ENCODE measurements around the gene ANKRD37. TPM values are rescaled to one million over a fixed set of nuclear protein-coding genes. Genes with fewer than 3 reads are reported as not detected.

ANKRD37 gene
- total and polyA plus RNA-seq, 9 of the 15 experiments (the other 6 are each of a cell fraction or from before 2014, with no cell fraction given) = 1.3 to 53.7 (median 3.6) TPM

DNA sequence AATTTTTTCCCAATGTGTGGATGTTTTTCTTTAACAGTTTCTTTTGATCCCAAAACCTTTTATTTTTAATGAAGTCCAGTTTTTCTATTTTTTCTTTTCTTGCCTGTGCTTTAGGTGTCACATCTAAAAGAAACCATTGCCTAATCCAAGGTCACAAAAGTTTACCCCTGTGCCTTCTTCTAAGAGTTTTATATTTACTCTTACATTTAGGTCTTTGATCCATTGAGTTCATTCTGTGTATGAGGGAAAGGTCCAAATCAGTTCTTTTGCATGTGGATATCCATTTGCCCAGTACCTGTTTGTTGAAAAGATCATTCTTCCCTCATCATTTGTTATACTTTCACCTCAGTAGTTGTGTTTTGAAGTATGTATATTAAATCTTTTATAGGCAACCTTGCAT is 13.9 kb upstream of the ANKRD37 start:
- in situ Hi-C loops (cut with MboI) (no loop called here), intact Hi-C loops (cut with micrococcal nuclease) (no loop called here)
- no peak overlapping the region for H3K4me2 ChIP-seq (ENCODE audit: insufficient read depth, low read length)
- H3K27me3 ChIP-seq (ENCODE audit: control insufficient read depth in 2 of 2, insufficient read depth in 2 of 2, low read length in 2 of 2) = no peaks in the 10 kb centered on the region
- FAIRE-seq (no peak), ATAC-seq (no peak), DNase-seq (ENCODE audit: extremely low read depth in 1 of 4, low spot score in 3 of 4) (no peak)
- no peak overlapping the region for H2AFZ ChIP-seq (ENCODE audit: low read depth, low read length)
- H3K9ac ChIP-seq (ENCODE audit: insufficient read depth in 1 of 2, low read depth in 2 of 2, low read length in 2 of 2) = no peak overlapping the region
- no peaks in the 10 kb centered on the region for H3K79me2 ChIP-seq (ENCODE audit: control insufficient read depth, insufficient read depth, low read length)
- H3K27ac ChIP-seq (ENCODE audit: extremely low read depth, low read depth, low read length) = no peak overlapping the region
- H4K20me1 ChIP-seq (replicated peaks; ENCODE audit: control insufficient read depth, insufficient read depth, low read length) = no peaks in the 10 kb centered on the region
- BruUV-seq (replicated peaks) = no TSS peak
- H3K36me3 ChIP-seq (ENCODE audit: control insufficient read depth, insufficient read depth, low read length) = no peaks in the 10 kb centered on the region
- H3K4me3 ChIP-seq = no peak overlapping the region
- POLR2A ChIA-PET = interaction anchor here (0.6 kb wide), 1 partner anchor 59 kb away, joined by 3 read pairs; no protein-coding TSS in a partner anchor
- CTCF ChIA-PET (ENCODE audit: low intra/inter-chr PET ratio) = no interaction called here
- H3K4me1 ChIP-seq (replicated peaks in 1 of 2; ENCODE audit: control insufficient read depth in 2 of 2, insufficient read depth in 2 of 2, low read length in 2 of 2) = peaks cover 10 to 16% of the 10 kb centered on the region in 2 experiments; a peak in 3 of 5 replicates
- H3K9me1 ChIP-seq (ENCODE audit: control insufficient read depth, insufficient read depth, low read length) = no peaks in the 10 kb centered on the region
- no peaks in the 10 kb centered on the region for H3K9me3 ChIP-seq (replicated peaks; ENCODE audit: control insufficient read depth, insufficient read depth, low read depth, low read length)
- TF ChIP-seq FOSL1 (tag; conservative IDR thresholded peaks at IDR 0.05) = no peak
- TF ChIP-seq, protein P1, sequence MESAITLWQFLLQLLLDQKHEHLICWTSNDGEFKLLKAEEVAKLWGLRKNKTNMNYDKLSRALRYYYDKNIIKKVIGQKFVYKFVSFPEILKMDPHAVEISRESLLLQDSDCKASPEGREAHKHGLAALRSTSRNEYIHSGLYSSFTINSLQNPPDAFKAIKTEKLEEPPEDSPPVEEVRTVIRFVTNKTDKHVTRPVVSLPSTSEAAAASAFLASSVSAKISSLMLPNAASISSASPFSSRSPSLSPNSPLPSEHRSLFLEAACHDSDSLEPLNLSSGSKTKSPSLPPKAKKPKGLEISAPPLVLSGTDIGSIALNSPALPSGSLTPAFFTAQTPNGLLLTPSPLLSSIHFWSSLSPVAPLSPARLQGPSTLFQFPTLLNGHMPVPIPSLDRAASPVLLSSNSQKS (CRISPR knock-in tag; IDR thresholded peaks at IDR 0.05) = no peak
- TF ChIP-seq MIER1 (IDR thresholded peaks at IDR 0.05; ENCODE audit: low read depth) = no peak
- TF ChIP-seq, protein P2, sequence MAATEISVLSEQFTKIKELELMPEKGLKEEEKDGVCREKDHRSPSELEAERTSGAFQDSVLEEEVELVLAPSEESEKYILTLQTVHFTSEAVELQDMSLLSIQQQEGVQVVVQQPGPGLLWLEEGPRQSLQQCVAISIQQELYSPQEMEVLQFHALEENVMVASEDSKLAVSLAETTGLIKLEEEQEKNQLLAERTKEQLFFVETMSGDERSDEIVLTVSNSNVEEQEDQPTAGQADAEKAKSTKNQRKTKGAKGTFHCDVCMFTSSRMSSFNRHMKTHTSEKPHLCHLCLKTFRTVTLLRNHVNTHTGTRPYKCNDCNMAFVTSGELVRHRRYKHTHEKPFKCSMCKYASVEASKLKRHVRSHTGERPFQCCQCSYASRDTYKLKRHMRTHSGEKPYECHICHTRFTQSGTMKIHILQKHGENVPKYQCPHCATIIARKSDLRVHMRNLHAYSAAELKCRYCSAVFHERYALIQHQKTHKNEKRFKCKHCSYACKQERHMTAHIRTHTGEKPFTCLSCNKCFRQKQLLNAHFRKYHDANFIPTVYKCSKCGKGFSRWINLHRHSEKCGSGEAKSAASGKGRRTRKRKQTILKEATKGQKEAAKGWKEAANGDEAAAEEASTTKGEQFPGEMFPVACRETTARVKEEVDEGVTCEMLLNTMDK (IDR thresholded peaks at IDR 0.05; ENCODE audit: borderline replicate concordance, insufficient read depth, low read depth, low read length, poor library complexity, severe bottlenecking) = no peak
- no peak for TF ChIP-seq ELK1 (CRISPR knock-in tag; IDR thresholded peaks at IDR 0.05)
- TF ChIP-seq CBX3 (IDR thresholded peaks at IDR 0.05; ENCODE audit: borderline replicate concordance in 1 of 2, low read length in 2 of 2) = no peak
- TF ChIP-seq HLTF (IDR thresholded peaks at IDR 0.05) = no peak
- no peak for TF ChIP-seq MEIS2 (IDR thresholded peaks at IDR 0.05; ENCODE audit: partially characterized antibody)
- TF ChIP-seq, protein P3, sequence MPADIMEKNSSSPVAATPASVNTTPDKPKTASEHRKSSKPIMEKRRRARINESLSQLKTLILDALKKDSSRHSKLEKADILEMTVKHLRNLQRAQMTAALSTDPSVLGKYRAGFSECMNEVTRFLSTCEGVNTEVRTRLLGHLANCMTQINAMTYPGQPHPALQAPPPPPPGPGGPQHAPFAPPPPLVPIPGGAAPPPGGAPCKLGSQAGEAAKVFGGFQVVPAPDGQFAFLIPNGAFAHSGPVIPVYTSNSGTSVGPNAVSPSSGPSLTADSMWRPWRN (IDR thresholded peaks at IDR 0.05; ENCODE audit: low read depth) = no peak
- no peak for TF ChIP-seq HMGXB4 (CRISPR knock-in tag; IDR thresholded peaks at IDR 0.05)
- no peak for TF ChIP-seq ZNF408 (CRISPR knock-in tag; IDR thresholded peaks at IDR 0.05; ENCODE audit: low read depth)
- TF ChIP-seq MYC (IDR thresholded peaks at IDR 0.05; ENCODE audit: low read depth, low read length) = no peak
- TF ChIP-seq MYC (CRISPR knock-in tag; IDR thresholded peaks at IDR 0.05; ENCODE audit: borderline replicate concordance, low read depth) = no peak
- TF ChIP-seq ZNF778 (CRISPR knock-in tag; IDR thresholded peaks at IDR 0.05) = no peak
- no peak for TF ChIP-seq SAP30 (IDR thresholded peaks at IDR 0.05; ENCODE audit: borderline replicate concordance, insufficient read depth, low read depth, low read length, poor library complexity, severe bottlenecking)
- no peak for TF ChIP-seq FIP1L1 (IDR thresholded peaks at IDR 0.05; ENCODE audit: low read depth, low read length, poor library complexity, severe bottlenecking)
- no peak for TF ChIP-seq ZNF384 (IDR thresholded peaks at IDR 0.05; ENCODE audit: low read depth, low read length)

Data from K562 (cell line).